ENCODE data around the gene PCNT. TPM values are rescaled to one million over a fixed set of nuclear protein-coding genes. Genes with fewer than 3 reads are reported as not detected.
"Not testable (repeated sequence)": the region's sequence is repeated elsewhere in the genome, so short reads cannot be mapped to it uniquely, and the experiment has no call there.

The PCNT gene
- total RNA-seq, 1 experiment from 2014 or later = 41.0 TPM

DNA sequence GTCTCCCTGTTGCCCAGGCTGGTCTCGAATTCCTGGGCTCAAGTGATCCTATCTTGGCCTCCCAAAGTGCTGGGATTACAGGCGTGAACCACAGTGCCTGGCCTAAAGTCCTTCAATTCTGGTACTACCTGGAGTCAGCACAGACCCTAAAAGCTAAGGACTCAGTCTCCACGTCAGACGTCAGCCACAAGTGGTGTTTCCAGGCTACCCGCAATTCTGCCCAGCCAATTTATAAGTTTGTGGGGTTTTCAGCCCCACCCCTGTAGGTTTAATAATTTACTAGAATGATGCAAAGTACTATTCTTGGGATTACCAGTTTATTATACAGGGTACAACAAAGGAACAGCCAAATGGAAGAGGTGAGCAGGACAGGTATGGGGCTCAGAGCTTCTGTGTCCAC, 124.2 kb downstream of the PCNT start:
- POLR2A ChIA-PET = no interaction called here
- no peak for DNase-seq (ENCODE audit: low spot score)
- no peak for ATAC-seq
- TF ChIP-seq NFATC4 (CRISPR knock-in tag; IDR thresholded peaks at IDR 0.05) = no peak
- no peak for TF ChIP-seq TCF7 (CRISPR knock-in tag; IDR thresholded peaks at IDR 0.05; ENCODE audit: low read depth)
- TF ChIP-seq, protein P1, sequence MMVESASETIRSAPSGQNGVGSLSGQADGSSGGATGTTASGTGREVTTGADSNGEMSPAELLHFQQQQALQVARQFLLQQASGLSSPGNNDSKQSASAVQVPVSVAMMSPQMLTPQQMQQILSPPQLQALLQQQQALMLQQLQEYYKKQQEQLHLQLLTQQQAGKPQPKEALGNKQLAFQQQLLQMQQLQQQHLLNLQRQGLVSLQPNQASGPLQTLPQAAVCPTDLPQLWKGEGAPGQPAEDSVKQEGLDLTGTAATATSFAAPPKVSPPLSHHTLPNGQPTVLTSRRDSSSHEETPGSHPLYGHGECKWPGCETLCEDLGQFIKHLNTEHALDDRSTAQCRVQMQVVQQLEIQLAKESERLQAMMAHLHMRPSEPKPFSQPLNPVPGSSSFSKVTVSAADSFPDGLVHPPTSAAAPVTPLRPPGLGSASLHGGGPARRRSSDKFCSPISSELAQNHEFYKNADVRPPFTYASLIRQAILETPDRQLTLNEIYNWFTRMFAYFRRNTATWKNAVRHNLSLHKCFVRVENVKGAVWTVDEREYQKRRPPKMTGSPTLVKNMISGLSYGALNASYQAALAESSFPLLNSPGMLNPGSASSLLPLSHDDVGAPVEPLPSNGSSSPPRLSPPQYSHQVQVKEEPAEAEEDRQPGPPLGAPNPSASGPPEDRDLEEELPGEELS (CRISPR knock-in tag; IDR thresholded peaks at IDR 0.05) = no peak
- no peak for TF ChIP-seq ZNF317 (CRISPR knock-in tag; IDR thresholded peaks at IDR 0.05; ENCODE audit: borderline replicate concordance, low read depth)
- TF ChIP-seq, protein P2, sequence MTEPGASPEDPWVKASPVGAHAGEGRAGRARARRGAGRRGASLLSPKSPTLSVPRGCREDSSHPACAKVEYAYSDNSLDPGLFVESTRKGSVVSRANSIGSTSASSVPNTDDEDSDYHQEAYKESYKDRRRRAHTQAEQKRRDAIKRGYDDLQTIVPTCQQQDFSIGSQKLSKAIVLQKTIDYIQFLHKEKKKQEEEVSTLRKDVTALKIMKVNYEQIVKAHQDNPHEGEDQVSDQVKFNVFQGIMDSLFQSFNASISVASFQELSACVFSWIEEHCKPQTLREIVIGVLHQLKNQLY (CRISPR knock-in tag; IDR thresholded peaks at IDR 0.05) = no peak
- TF ChIP-seq ELF4 (CRISPR knock-in tag; IDR thresholded peaks at IDR 0.05; ENCODE audit: low read depth) = no peak
- TF ChIP-seq ETV6 (CRISPR knock-in tag; IDR thresholded peaks at IDR 0.05) = no peak
- TF ChIP-seq, protein P3, sequence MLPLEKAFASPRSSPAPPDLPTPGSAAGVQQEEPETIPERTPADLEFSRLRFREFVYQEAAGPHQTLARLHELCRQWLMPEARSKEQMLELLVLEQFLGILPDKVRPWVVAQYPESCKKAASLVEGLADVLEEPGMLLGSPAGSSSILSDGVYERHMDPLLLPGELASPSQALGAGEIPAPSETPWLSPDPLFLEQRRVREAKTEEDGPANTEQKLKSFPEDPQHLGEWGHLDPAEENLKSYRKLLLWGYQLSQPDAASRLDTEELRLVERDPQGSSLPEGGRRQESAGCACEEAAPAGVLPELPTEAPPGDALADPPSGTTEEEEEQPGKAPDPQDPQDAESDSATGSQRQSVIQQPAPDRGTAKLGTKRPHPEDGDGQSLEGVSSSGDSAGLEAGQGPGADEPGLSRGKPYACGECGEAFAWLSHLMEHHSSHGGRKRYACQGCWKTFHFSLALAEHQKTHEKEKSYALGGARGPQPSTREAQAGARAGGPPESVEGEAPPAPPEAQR (CRISPR knock-in tag; IDR thresholded peaks at IDR 0.05) = no peak
- TF ChIP-seq ZNF121 (CRISPR knock-in tag; IDR thresholded peaks at IDR 0.05) = no peak
- TF ChIP-seq, protein P4, sequence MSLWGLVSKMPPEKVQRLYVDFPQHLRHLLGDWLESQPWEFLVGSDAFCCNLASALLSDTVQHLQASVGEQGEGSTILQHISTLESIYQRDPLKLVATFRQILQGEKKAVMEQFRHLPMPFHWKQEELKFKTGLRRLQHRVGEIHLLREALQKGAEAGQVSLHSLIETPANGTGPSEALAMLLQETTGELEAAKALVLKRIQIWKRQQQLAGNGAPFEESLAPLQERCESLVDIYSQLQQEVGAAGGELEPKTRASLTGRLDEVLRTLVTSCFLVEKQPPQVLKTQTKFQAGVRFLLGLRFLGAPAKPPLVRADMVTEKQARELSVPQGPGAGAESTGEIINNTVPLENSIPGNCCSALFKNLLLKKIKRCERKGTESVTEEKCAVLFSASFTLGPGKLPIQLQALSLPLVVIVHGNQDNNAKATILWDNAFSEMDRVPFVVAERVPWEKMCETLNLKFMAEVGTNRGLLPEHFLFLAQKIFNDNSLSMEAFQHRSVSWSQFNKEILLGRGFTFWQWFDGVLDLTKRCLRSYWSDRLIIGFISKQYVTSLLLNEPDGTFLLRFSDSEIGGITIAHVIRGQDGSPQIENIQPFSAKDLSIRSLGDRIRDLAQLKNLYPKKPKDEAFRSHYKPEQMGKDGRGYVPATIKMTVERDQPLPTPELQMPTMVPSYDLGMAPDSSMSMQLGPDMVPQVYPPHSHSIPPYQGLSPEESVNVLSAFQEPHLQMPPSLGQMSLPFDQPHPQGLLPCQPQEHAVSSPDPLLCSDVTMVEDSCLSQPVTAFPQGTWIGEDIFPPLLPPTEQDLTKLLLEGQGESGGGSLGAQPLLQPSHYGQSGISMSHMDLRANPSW (CRISPR knock-in tag; conservative IDR thresholded peaks at IDR 0.05; ENCODE audit: low read depth) = no peak
- no peak for TF ChIP-seq CREB1 (CRISPR knock-in tag; IDR thresholded peaks at IDR 0.05)
- no peak for TF ChIP-seq ZNF671 (CRISPR knock-in tag; IDR thresholded peaks at IDR 0.05)
- TF ChIP-seq, protein P5, sequence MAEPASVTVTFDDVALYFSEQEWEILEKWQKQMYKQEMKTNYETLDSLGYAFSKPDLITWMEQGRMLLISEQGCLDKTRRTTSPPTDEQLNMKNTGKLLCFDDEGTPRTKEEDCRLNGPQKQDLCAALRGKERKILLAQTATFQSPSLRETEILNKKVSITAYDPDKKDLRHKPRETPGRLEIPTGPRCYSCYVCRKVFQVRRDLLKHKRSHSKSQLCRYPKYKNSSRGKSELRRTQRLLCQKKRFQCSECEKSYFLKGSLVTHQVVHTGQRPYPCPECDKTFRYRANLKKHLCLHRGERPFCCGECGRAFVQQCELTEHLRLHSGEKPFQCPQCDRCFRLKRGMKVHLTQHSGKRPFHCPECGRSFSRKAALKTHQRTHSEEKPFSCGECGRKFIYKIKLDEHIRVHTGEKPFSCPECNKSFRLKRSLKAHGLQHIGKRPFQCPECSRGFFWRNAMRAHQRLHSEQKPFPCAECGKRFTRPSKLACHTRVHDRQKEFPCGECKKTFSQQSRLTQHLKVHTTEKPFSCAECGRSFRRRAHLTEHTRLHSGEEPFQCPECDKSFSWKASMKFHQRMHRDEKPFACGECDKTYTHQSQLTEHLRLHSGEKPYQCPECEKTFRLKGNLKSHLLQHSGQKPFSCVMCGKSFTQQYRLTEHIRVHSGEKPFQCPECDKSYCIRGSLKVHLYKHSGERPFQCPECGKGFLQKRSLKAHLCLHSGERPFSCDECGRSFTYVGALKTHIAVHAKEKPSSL (CRISPR knock-in tag; conservative IDR thresholded peaks at IDR 0.05) = no peak
- Mint-ChIP-seq H3K36me3 (peaks cover 48% of the 10 kb centered on the region), H3K9me3 (peaks cover 35% of the 10 kb centered on the region), H3K4me1 (peaks cover 6% of the 10 kb centered on the region), H3K27me3 (ENCODE audit: low read depth) (no peaks in the 10 kb centered on the region), H3K27ac (no peak overlapping the region), H3K4me3 (no peak overlapping the region)
- CTCF ChIA-PET = no interaction called here

DNA sequence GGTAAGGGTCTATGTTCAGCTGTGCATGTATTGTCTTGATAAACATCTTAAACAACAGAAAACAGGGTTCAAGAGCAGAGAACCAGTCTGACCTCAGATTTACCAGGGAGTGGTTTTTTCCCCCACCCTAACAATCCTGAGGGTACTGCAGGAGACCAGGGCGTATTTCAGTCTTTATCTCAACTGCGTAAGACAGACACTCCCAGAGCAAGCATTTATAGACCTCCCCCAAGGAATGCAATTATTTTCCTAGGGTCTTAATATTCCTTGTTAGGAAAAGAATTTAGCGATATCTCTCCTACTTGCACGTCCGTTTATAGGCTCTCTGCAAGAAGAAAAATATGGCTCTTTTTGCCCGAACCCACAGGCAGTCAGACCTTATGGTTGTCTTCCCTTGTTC, 124.9 kb downstream of the PCNT start:
- H3K27ac Mint-ChIP-seq, POLR2A ChIA-PET, CTCF ChIA-PET: not testable (repeated sequence)

DNA sequence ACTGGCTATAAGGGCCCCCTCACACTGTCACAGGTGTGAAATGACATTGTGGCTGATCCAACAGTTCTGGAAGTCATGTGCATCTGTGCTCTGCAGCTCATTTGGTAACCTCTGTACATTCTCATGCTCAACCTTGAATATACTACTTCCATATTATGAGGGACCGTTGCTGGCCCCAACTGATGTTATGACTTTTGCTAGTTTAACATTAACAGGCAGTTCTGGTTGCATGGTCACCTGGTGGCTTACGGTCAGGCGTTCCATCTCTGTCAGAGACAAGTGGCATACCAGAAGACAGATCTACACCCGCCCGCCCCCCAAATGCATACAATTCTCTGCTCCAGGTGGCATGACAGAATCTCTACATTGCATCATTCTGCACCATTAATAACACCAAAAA, 128.8 kb downstream of the PCNT start:
- ATAC-seq (no peak), DNase-seq (ENCODE audit: low spot score) (no peak)
- CTCF ChIA-PET = interaction anchor here (0.8 kb wide), 1 partner anchor 138 kb away, joined by 3 read pairs; no protein-coding TSS in a partner anchor
- H3K27ac Mint-ChIP-seq = no peak overlapping the region
- peaks cover 29% of the 10 kb centered on the region for H3K9me3 Mint-ChIP-seq
- POLR2A ChIA-PET = interaction anchor here (0.6 kb wide), 1 partner anchor 126 kb away, joined by 3 read pairs; no protein-coding TSS in a partner anchor
- peaks cover 16% of the 10 kb centered on the region for H3K4me1 Mint-ChIP-seq
- no peak overlapping the region for H3K4me3 Mint-ChIP-seq
- H3K27me3 Mint-ChIP-seq (ENCODE audit: low read depth) = no peaks in the 10 kb centered on the region
- TF ChIP-seq, protein P2 (CRISPR knock-in tag; IDR thresholded peaks at IDR 0.05) = no peak
- no peak for TF ChIP-seq OVOL2 (CRISPR knock-in tag; IDR thresholded peaks at IDR 0.05; ENCODE audit: borderline replicate concordance)
- H3K36me3 Mint-ChIP-seq = peaks cover 53% of the 10 kb centered on the region

More for the DNA sequence above, 124.9 kb downstream of the PCNT start:
- peaks cover 48% of the 10 kb centered on the region for H3K36me3 Mint-ChIP-seq
- H3K9me3 Mint-ChIP-seq = peaks cover 35% of the 10 kb centered on the region
- H3K27me3 Mint-ChIP-seq (ENCODE audit: low read depth); H3K4me1 Mint-ChIP-seq; DNase-seq (ENCODE audit: low spot score); H3K4me3 Mint-ChIP-seq; ATAC-seq: not testable (repeated sequence)
